DOHH2 (cell line): ENCODE results near the gene EVL.
A peak's percentile ranks its signal among the peaks of the same experiment; 100 is the strongest.

Source experiments
- H3F3A ChIP-seq: fragments of 200-600 bp; sonication (generic), shearing (Covaris generic); 2 replicates; pipeline ENCODE4 v1.6.0; 2016; ENCODE audit warnings: antibody characterized with exemption, mild to moderate bottlenecking; ENCODE audit not compliant: control insufficient read depth, insufficient read depth
- H3K27ac ChIP-seq: fragments of 200-600 bp; sonication (generic); 2 replicates; pipeline ENCODE4 v1.5.1; 2014; ENCODE audit warnings: low read depth, mild to moderate bottlenecking, low read length, moderate library complexity
- H3K27me3 ChIP-seq: fragments of 200-600 bp; sonication (generic); 2 replicates; pipeline ENCODE4 v1.6.1; 2014; ENCODE audit warnings: mild to moderate bottlenecking, low read length, mixed read lengths; ENCODE audit not compliant: control insufficient read depth
- H3K36me3 ChIP-seq: fragments of 200-600 bp; sonication (generic); 2 replicates; pipeline ENCODE4 v1.6.1; 2014; ENCODE audit warnings: mild to moderate bottlenecking, low read length, moderate library complexity, mixed read lengths; ENCODE audit not compliant: control insufficient read depth
- H3K4me1 ChIP-seq: fragments of 200-600 bp; sonication (generic); 2 replicates; pipeline ENCODE4 v1.6.1; 2014; ENCODE audit warnings: mild to moderate bottlenecking, low read length, mixed read lengths; ENCODE audit not compliant: control insufficient read depth
- H3K4me2 ChIP-seq: fragments of 200-600 bp; sonication (generic); 2 replicates; pipeline ENCODE4 v1.6.0; 2014; ENCODE audit warnings: mild to moderate bottlenecking, low read length, moderate library complexity
- H3K4me3 ChIP-seq: fragments of 200-600 bp; sonication (generic); 2 replicates; pipeline ENCODE4 v1.5.1; 2014; ENCODE audit warnings: mild to moderate bottlenecking, low read length, mixed read lengths
- H3K79me2 ChIP-seq: fragments of 200-600 bp; sonication (generic); 2 replicates; pipeline ENCODE4 v1.6.1; 2014; ENCODE audit warnings: mild to moderate bottlenecking, low read length, mixed read lengths; ENCODE audit not compliant: control insufficient read depth
- H3K9me2 ChIP-seq: fragments of 200-600 bp; sonication (generic); replicated peaks from 2 replicates; pipeline ENCODE4 v1.6.1; 2014; ENCODE audit warnings: mild to moderate bottlenecking, low read length, mixed read lengths; ENCODE audit not compliant: control insufficient read depth
- H3K9me3 ChIP-seq: fragments of 200-600 bp; sonication (generic); 2 replicates; pipeline ENCODE4 v1.6.1; 2014; ENCODE audit warnings: antibody characterized with exemption, low read length, mixed read lengths; ENCODE audit not compliant: control insufficient read depth, insufficient read depth
- H4K20me1 ChIP-seq: fragments of 200-600 bp; sonication (generic); 2 replicates; pipeline ENCODE4 v1.6.0; 2014; ENCODE audit warnings: low read depth, mild to moderate bottlenecking, antibody characterized with exemption, low read length, moderate library complexity; ENCODE audit not compliant: control insufficient read depth, insufficient read depth
- EZH2phosphoT487 ChIP-seq: fragments of 200-600 bp; sonication (generic); IDR thresholded peaks from 2 replicates; pipeline ENCODE4 v1.6.1; 2017; ENCODE audit warnings: borderline replicate concordance, mild to moderate bottlenecking, antibody characterized with exemption, low read length, moderate library complexity, mixed read lengths
- TF ChIP-seq, protein P1 (sequence below): fragments of 200-600 bp; sonication (generic); IDR thresholded peaks from one replicate; pipeline ENCODE4 v1.5.1; 2014; ENCODE audit warnings: antibody characterized with exemption, mild to moderate bottlenecking, low read depth, low read length; ENCODE audit not compliant: poor library complexity, severe bottlenecking

EVL gene

GRCh38 chr14:100146531-100147091 is 81.4 kb downstream of the EVL start:
- Histone ChIP-seq H3K4me2 (peak overlapping the region; percentile 63), H3K4me1 (peaks cover 21% of the 10 kb centered on the region), H4K20me1 (no peaks in the 10 kb centered on the region), H3K27ac (no peak overlapping the region), H3K9me3 (no peaks in the 10 kb centered on the region), H3K27me3 (no peaks in the 10 kb centered on the region), H3F3A (no peaks in the 10 kb centered on the region), H3K79me2 (no peaks in the 10 kb centered on the region), H3K9me2 (no peaks in the 10 kb centered on the region), H3K36me3 (no peaks in the 10 kb centered on the region), H3K4me3 (peak overlapping the region; percentile 46)
- no peak for TF ChIP-seq EZH2phosphoT487
- TF ChIP-seq, protein P1, sequence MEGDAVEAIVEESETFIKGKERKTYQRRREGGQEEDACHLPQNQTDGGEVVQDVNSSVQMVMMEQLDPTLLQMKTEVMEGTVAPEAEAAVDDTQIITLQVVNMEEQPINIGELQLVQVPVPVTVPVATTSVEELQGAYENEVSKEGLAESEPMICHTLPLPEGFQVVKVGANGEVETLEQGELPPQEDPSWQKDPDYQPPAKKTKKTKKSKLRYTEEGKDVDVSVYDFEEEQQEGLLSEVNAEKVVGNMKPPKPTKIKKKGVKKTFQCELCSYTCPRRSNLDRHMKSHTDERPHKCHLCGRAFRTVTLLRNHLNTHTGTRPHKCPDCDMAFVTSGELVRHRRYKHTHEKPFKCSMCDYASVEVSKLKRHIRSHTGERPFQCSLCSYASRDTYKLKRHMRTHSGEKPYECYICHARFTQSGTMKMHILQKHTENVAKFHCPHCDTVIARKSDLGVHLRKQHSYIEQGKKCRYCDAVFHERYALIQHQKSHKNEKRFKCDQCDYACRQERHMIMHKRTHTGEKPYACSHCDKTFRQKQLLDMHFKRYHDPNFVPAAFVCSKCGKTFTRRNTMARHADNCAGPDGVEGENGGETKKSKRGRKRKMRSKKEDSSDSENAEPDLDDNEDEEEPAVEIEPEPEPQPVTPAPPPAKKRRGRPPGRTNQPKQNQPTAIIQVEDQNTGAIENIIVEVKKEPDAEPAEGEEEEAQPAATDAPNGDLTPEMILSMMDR = no peak

GRCh38 chr14:100147181-100147631 is 82.0 kb downstream of the EVL start:
- Histone ChIP-seq H4K20me1 (no peaks in the 10 kb centered on the region), H3K79me2 (no peaks in the 10 kb centered on the region), H3K9me3 (no peaks in the 10 kb centered on the region), H3K4me3 (peak overlapping the region; percentile 46), H3F3A (no peaks in the 10 kb centered on the region), H3K9me2 (no peaks in the 10 kb centered on the region), H3K36me3 (no peaks in the 10 kb centered on the region), H3K4me2 (peak overlapping the region; percentile 63), H3K27me3 (no peaks in the 10 kb centered on the region), H3K27ac (no peak overlapping the region), H3K4me1 (peaks cover 21% of the 10 kb centered on the region)
- TF ChIP-seq, protein P1 = peak; percentile 4
- no peak for TF ChIP-seq EZH2phosphoT487

- H4K20me1 ChIP-seq = no peaks in the 10 kb centered on the region
- TF ChIP-seq, protein P1 = no peak
- TF ChIP-seq EZH2phosphoT487 = no peak
- no peaks in the 10 kb centered on the region for H3F3A ChIP-seq
- H3K79me2 ChIP-seq = no peaks in the 10 kb centered on the region
- no peaks in the 10 kb centered on the region for H3K9me3 ChIP-seq
- no peak overlapping the region for H3K27ac ChIP-seq
- H3K36me3 ChIP-seq = no peaks in the 10 kb centered on the region
- H3K4me3 ChIP-seq = peak overlapping the region; percentile 46
- H3K9me2 ChIP-seq = no peaks in the 10 kb centered on the region
- no peaks in the 10 kb centered on the region for H3K27me3 ChIP-seq
- H3K4me2 ChIP-seq = peak overlapping the region; percentile 63
- peaks cover 21% of the 10 kb centered on the region for H3K4me1 ChIP-seq
These were observed 82.7 kb downstream of the EVL start for GRCh38 chr14:100147691-100148464.
